GM11168 (cell line): Measurements from ENCODE around the gene HES1.
"Not testable (repeated sequence)": the region's sequence is repeated elsewhere in the genome, so short reads cannot be mapped to it uniquely, and the experiment has no call there.

Experiments used
- in situ Hi-C: fragments of 300-500 bp; cut with MboI; formaldehyde crosslinking; loops from one replicate; pipeline ENCODE4 v1.12.0; 2022; ENCODE audit warnings: low sequenced_read_pairs; ENCODE audit not compliant: unreplicated experiment

Gene HES1

GRCh38 chr3:194124193-194124592 is 11.8 kb upstream of the HES1 start:
- in situ Hi-C loops, result no loop called here

- in situ Hi-C loops, result no loop called here
These were observed 10.5 kb upstream of the HES1 start for GRCh38 chr3:194125442-194125841.

GRCh38 chr3:194126790-194127189 is 9.2 kb upstream of the HES1 start:
- in situ Hi-C loops, result no loop called here

GRCh38 chr3:194128202-194128918 is 7.6 kb upstream of the HES1 start:
- in situ Hi-C loops, result no loop called here

- in situ Hi-C loops, result not testable (repeated sequence)
These were observed 7.0 kb upstream of the HES1 start for GRCh38 chr3:194128919-194129295.

GRCh38 chr3:194129581-194130133 is 6.3 kb upstream of the HES1 start:
- in situ Hi-C loops, result no loop called here

- in situ Hi-C loops, result no loop called here
These were observed 5.8 kb upstream of the HES1 start for GRCh38 chr3:194130188-194130587.

- in situ Hi-C loops, result no loop called here
These were observed 5.0 kb upstream of the HES1 start for GRCh38 chr3:194130807-194131589.

GRCh38 chr3:194132465-194133286 is 3.3 kb upstream of the HES1 start:
- in situ Hi-C loops, result no loop called here

GRCh38 chr3:194133661-194134230 is 2.2 kb upstream of the HES1 start:
- in situ Hi-C loops, result no loop called here

- in situ Hi-C loops, result no loop called here
These were observed 1.7 kb upstream of the HES1 start for GRCh38 chr3:194134231-194134756.

- in situ Hi-C loops, result no loop called here
These were observed 1.0 kb upstream of the HES1 start for GRCh38 chr3:194134757-194135515.

GRCh38 chr3:194135516-194135805 is 487 bp upstream of the HES1 start:
- in situ Hi-C loops, result no loop called here

GRCh38 chr3:194136519-194137007 is 615 bp downstream of the HES1 start:
- in situ Hi-C loops, result no loop called here

GRCh38 chr3:194137008-194137505 is 1.1 kb downstream of the HES1 start:
- in situ Hi-C loops, result no loop called here

GRCh38 chr3:194137506-194138474 is 1.8 kb downstream of the HES1 start:
- in situ Hi-C loops, result no loop called here

GRCh38 chr3:194138732-194139070 is 2.8 kb downstream of the HES1 start:
- in situ Hi-C loops, result no loop called here
